Measurements from ENCODE around the gene SSMEM1. TPM values are rescaled to one million over a fixed set of nuclear protein-coding genes. Genes with fewer than 3 reads are reported as not detected.
A peak's percentile ranks its signal among the peaks of the same experiment; 100 is the strongest.

Gene SSMEM1
- total and polyA plus RNA-seq, 9 of the 15 experiments (the other 6 are each of a cell fraction or from before 2014, with no cell fraction given): 0.10 to 0.28 (median 0.18) TPM; not detected in 4

DNA sequence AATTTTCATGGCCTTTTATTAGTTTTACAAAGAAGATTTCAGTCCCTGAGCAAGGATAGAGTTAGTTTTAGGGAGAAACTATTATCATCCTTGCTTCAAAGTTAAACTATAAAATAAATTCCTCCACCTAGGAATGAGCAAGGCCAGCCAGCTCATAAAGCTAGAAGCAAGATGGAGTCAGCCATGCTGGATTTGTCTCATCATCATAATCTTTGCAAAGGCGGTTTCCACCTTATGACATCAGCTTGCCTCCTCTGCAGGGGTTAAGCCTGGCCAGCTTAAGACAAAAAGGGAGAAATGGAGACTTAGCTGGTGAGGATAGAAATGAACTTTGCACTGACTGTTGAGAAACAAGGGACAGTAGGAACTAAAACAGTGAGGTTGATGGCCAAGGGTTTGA lies 18.7 kb downstream of the SSMEM1 start (continued):
- TF ChIP-seq, protein P1, sequence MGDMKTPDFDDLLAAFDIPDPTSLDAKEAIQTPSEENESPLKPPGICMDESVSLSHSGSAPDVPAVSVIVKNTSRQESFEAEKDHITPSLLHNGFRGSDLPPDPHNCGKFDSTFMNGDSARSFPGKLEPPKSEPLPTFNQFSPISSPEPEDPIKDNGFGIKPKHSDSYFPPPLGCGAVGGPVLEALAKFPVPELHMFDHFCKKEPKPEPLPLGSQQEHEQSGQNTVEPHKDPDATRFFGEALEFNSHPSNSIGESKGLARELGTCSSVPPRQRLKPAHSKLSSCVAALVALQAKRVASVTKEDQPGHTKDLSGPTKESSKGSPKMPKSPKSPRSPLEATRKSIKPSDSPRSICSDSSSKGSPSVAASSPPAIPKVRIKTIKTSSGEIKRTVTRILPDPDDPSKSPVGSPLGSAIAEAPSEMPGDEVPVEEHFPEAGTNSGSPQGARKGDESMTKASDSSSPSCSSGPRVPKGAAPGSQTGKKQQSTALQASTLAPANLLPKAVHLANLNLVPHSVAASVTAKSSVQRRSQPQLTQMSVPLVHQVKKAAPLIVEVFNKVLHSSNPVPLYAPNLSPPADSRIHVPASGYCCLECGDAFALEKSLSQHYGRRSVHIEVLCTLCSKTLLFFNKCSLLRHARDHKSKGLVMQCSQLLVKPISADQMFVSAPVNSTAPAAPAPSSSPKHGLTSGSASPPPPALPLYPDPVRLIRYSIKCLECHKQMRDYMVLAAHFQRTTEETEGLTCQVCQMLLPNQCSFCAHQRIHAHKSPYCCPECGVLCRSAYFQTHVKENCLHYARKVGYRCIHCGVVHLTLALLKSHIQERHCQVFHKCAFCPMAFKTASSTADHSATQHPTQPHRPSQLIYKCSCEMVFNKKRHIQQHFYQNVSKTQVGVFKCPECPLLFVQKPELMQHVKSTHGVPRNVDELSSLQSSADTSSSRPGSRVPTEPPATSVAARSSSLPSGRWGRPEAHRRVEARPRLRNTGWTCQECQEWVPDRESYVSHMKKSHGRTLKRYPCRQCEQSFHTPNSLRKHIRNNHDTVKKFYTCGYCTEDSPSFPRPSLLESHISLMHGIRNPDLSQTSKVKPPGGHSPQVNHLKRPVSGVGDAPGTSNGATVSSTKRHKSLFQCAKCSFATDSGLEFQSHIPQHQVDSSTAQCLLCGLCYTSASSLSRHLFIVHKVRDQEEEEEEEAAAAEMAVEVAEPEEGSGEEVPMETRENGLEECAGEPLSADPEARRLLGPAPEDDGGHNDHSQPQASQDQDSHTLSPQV (IDR thresholded peaks at IDR 0.05): peak; percentile 87
- TF ChIP-seq ZC3H8 (IDR thresholded peaks at IDR 0.05) (no peak), CXXC5 (CRISPR knock-in tag; IDR thresholded peaks at IDR 0.05) (peak; percentile 43; the same call in 1 of the 2 replicates), ELK1 (CRISPR knock-in tag; IDR thresholded peaks at IDR 0.05) (no peak), PRDM10 (IDR thresholded peaks at IDR 0.05; ENCODE audit: partially characterized antibody) (peak; percentile 2), C11orf30 (IDR thresholded peaks at IDR 0.05; ENCODE audit: low read depth) (peak; percentile 79), SRSF7 (optimal IDR thresholded peaks at IDR 0.05; ENCODE audit: low read depth, low read length) (no peak), MAFG (tag; conservative IDR thresholded peaks at IDR 0.05) (peak; percentile 30; the same call in 1 of the 2 replicates), NCOA1 (IDR thresholded peaks at IDR 0.05; ENCODE audit: low read depth) (no peak), TRIM24 (IDR thresholded peaks at IDR 0.05) (peak; percentile 22 to 44; a peak in 1 of 4 replicates), ZNF316 (IDR thresholded peaks at IDR 0.05) (peak; percentile 89), RREB1 (CRISPR knock-in tag; IDR thresholded peaks at IDR 0.05) (no peak), NR2C1 (IDR thresholded peaks at IDR 0.05) (no peak), NR2C1 (tag; IDR thresholded peaks at IDR 0.05) (peak; percentile 67; the same call in 1 of the 2 replicates), RHOXF2B (CRISPR knock-in tag; conservative IDR thresholded peaks at IDR 0.05) (no peak), SRSF1 (IDR thresholded peaks at IDR 0.05; ENCODE audit: low read depth, low read length) (no peak)
